Endothelial cell (in vitro differentiated cells): ENCODE measurements around the gene CLIP1. TPM values are rescaled to one million over a fixed set of nuclear protein-coding genes. Genes with fewer than 3 reads are reported as not detected.
A peak's percentile ranks its signal among the peaks of the same experiment; 100 is the strongest.
"Not testable (repeated sequence)": the region's sequence is repeated elsewhere in the genome, so short reads cannot be mapped to it uniquely, and the experiment has no call there.

ENCODE experiments used
- DNase-seq: peaks from one replicate; pipeline ENCODE4 v3.0.0; 2021; ENCODE audit warnings: low spot score
- H3K27ac Mint-ChIP-seq: one replicate; pipeline ENCODE4 v1.8.0; 2021; ENCODE audit warnings: mixed read lengths, inconsistent platforms; ENCODE audit not compliant: unreplicated experiment
- H3K27me3 Mint-ChIP-seq: one replicate; pipeline ENCODE4 v1.8.0; 2021; ENCODE audit warnings: mild to moderate bottlenecking, moderate library complexity, mixed read lengths, inconsistent platforms; ENCODE audit not compliant: unreplicated experiment
- H3K36me3 Mint-ChIP-seq: one replicate; pipeline ENCODE4 v1.8.0; 2021; ENCODE audit warnings: mild to moderate bottlenecking, low read depth, mixed read lengths, inconsistent platforms; ENCODE audit not compliant: unreplicated experiment
- H3K4me1 Mint-ChIP-seq: one replicate; pipeline ENCODE4 v1.8.0; 2021; ENCODE audit warnings: mild to moderate bottlenecking, mixed read lengths, inconsistent platforms; ENCODE audit not compliant: unreplicated experiment
- H3K4me3 Mint-ChIP-seq: one replicate; pipeline ENCODE4 v1.8.0; 2021; ENCODE audit warnings: mild to moderate bottlenecking, mixed read lengths, inconsistent platforms; ENCODE audit not compliant: unreplicated experiment
- H3K9me3 Mint-ChIP-seq: one replicate; pipeline ENCODE4 v1.8.0; 2021; ENCODE audit warnings: mixed read lengths, inconsistent platforms; ENCODE audit not compliant: unreplicated experiment
- CTCF ChIP-seq: fragments of 200-600 bp; sonication (generic); IDR thresholded peaks from one replicate; pipeline ENCODE4 v1.5.0; 2021; ENCODE audit warnings: antibody characterized with exemption; ENCODE audit not compliant: unreplicated experiment
- total RNA-seq: library from RNA; stranded (reverse); fragmentation: NEBNext Ultra II Directional; extraction: Animal tissue kit (Norgen Biotek cat#: 25700); gene quantifications from one replicate; pipeline ENCODE4 v1.2.1, GENCODE V29; 2021; ENCODE audit not compliant: unreplicated experiment

Gene CLIP1
- total RNA-seq, 1 donor from 2014 or later, result 57.7 TPM

- no peaks in the 10 kb centered on the region for H3K36me3 Mint-ChIP-seq
- H3K9me3 Mint-ChIP-seq, result no peaks in the 10 kb centered on the region
- DNase-seq, result no peak
- no peak for TF ChIP-seq CTCF
- no peak overlapping the region for H3K27ac Mint-ChIP-seq
- no peaks in the 10 kb centered on the region for H3K27me3 Mint-ChIP-seq
- no peak overlapping the region for H3K4me3 Mint-ChIP-seq
- peaks cover 8% of the 10 kb centered on the region for H3K4me1 Mint-ChIP-seq
Measured at GRCh38 chr12:122387887-122388286, 34.6 kb downstream of the CLIP1 start.

GRCh38 chr12:122385171-122386016, 37.1 kb downstream of the CLIP1 start:
- H3K4me3 Mint-ChIP-seq, result no peak overlapping the region
- H3K36me3 Mint-ChIP-seq, result no peaks in the 10 kb centered on the region
- no peaks in the 10 kb centered on the region for H3K9me3 Mint-ChIP-seq
- no peaks in the 10 kb centered on the region for H3K27me3 Mint-ChIP-seq
- peak overlapping the region; percentile 9 for H3K27ac Mint-ChIP-seq
- peaks cover 8% of the 10 kb centered on the region for H3K4me1 Mint-ChIP-seq
- no peak for TF ChIP-seq CTCF
- DNase-seq, result no peak

- Mint-ChIP-seq H3K27ac (no peak overlapping the region), H3K27me3 (no peaks in the 10 kb centered on the region), H3K4me3 (no peak overlapping the region), H3K9me3 (no peaks in the 10 kb centered on the region), H3K4me1 (peaks cover 8% of the 10 kb centered on the region), H3K36me3 (peaks cover 3% of the 10 kb centered on the region)
- TF ChIP-seq CTCF, result no peak
- no peak for DNase-seq
Measured at GRCh38 chr12:122382919-122383350, 39.5 kb downstream of the CLIP1 start.

GRCh38 chr12:122381021-122381420, 41.4 kb downstream of the CLIP1 start:
- no peak for TF ChIP-seq CTCF
- Mint-ChIP-seq H3K27me3 (peaks cover 2% of the 10 kb centered on the region), H3K27ac (no peak overlapping the region), H3K9me3 (no peaks in the 10 kb centered on the region), H3K4me1 (peaks cover 8% of the 10 kb centered on the region), H3K4me3 (no peak overlapping the region), H3K36me3 (peaks cover 8% of the 10 kb centered on the region)
- DNase-seq, result no peak

- H3K4me3 Mint-ChIP-seq, H3K27me3 Mint-ChIP-seq, H3K9me3 Mint-ChIP-seq, H3K4me1 Mint-ChIP-seq, DNase-seq, H3K27ac Mint-ChIP-seq: not testable (repeated sequence)
- H3K36me3 Mint-ChIP-seq, result peaks cover 17% of the 10 kb centered on the region
Measured at GRCh38 chr12:122376751-122377150, 45.7 kb downstream of the CLIP1 start.
